ENCODE data around the gene NABP1. TPM values are rescaled to one million over a fixed set of nuclear protein-coding genes. Genes with fewer than 3 reads are reported as not detected.
A peak's percentile ranks its signal among the peaks of the same experiment; 100 is the strongest.

The NABP1 gene
- total RNA-seq, 2 donors from 2014 or later: 94.1 to 98.6 TPM

- Mint-ChIP-seq H3K36me3 (ENCODE audit: insufficient read depth in 2 of 2) (peaks cover 15 to 32% of the 10 kb centered on the region in 2 donors), H3K27ac (peak overlapping the region; percentile 98), H3K4me3 (peak overlapping the region; percentile 86 to 97), H3K27me3 (ENCODE audit: low read depth) (no peaks in the 10 kb centered on the region), H3K9me3 (no peaks in the 10 kb centered on the region), H3K4me1 (ENCODE audit: low read depth) (peaks cover 72% of the 10 kb centered on the region)
- DNase-seq (peak in 1 of 2 donors; percentile 60), ATAC-seq (replicated peaks in 1 of 2) (peak; percentile 1 to 12)
Observed at GRCh38 chr2:191678437-191679100, 633 bp downstream of the NABP1 start.

GRCh38 chr2:191679818-191680600, 2.1 kb downstream of the NABP1 start:
- Mint-ChIP-seq H3K4me1 (ENCODE audit: low read depth) (peaks cover 75% of the 10 kb centered on the region), H3K9me3 (no peaks in the 10 kb centered on the region), H3K4me3 (peak overlapping the region; percentile 86 to 97), H3K27me3 (ENCODE audit: low read depth) (no peaks in the 10 kb centered on the region), H3K27ac (peak overlapping the region; percentile 79), H3K36me3 (ENCODE audit: insufficient read depth in 2 of 2) (peaks cover 19 to 35% of the 10 kb centered on the region in 2 donors)
- ATAC-seq (replicated peaks in 1 of 2): peak in 1 of 2 donors; percentile 12
- DNase-seq: peak in 1 of 2 donors; percentile 19

GRCh38 chr2:191680639-191681038, 2.7 kb downstream of the NABP1 start:
- DNase-seq (no peak), ATAC-seq (replicated peaks in 1 of 2) (no peak)
- peak overlapping the region; percentile 86 to 97 for H3K4me3 Mint-ChIP-seq
- no peaks in the 10 kb centered on the region for H3K9me3 Mint-ChIP-seq
- peaks cover 19 to 41% of the 10 kb centered on the region in 2 donors for H3K36me3 Mint-ChIP-seq (ENCODE audit: insufficient read depth in 2 of 2)
- peaks cover 74% of the 10 kb centered on the region for H3K4me1 Mint-ChIP-seq (ENCODE audit: low read depth)
- H3K27ac Mint-ChIP-seq: peak overlapping the region; percentile 79
- H3K27me3 Mint-ChIP-seq (ENCODE audit: low read depth): no peaks in the 10 kb centered on the region

GRCh38 chr2:191682126-191682525, 4.2 kb downstream of the NABP1 start:
- H3K4me1 Mint-ChIP-seq (ENCODE audit: low read depth): peaks cover 74% of the 10 kb centered on the region
- H3K4me3 Mint-ChIP-seq: peak overlapping the region; percentile 97 to 98
- H3K36me3 Mint-ChIP-seq (ENCODE audit: insufficient read depth in 2 of 2): peaks cover 19 to 48% of the 10 kb centered on the region in 2 donors
- H3K27me3 Mint-ChIP-seq (ENCODE audit: low read depth): no peaks in the 10 kb centered on the region
- peak overlapping the region; percentile 98 for H3K27ac Mint-ChIP-seq
- peak; percentile 16 for ATAC-seq (replicated peaks in 1 of 2)
- DNase-seq: no peak
- no peaks in the 10 kb centered on the region for H3K9me3 Mint-ChIP-seq

- ATAC-seq (replicated peaks in 1 of 2): no peak
- H3K27ac Mint-ChIP-seq: peak overlapping the region; percentile 94
- DNase-seq: no peak
- peak overlapping the region; percentile 14 to 46 for H3K4me3 Mint-ChIP-seq
- peaks cover 15 to 45% of the 10 kb centered on the region in 2 donors for H3K36me3 Mint-ChIP-seq (ENCODE audit: insufficient read depth in 2 of 2)
- peaks cover 85% of the 10 kb centered on the region for H3K4me1 Mint-ChIP-seq (ENCODE audit: low read depth)
- no peaks in the 10 kb centered on the region for H3K27me3 Mint-ChIP-seq (ENCODE audit: low read depth)
- no peaks in the 10 kb centered on the region for H3K9me3 Mint-ChIP-seq
Observed at GRCh38 chr2:191686066-191686465, 8.1 kb downstream of the NABP1 start.

- Mint-ChIP-seq H3K4me3 (peak overlapping the region in 1 of 2 donors; percentile 46), H3K36me3 (ENCODE audit: insufficient read depth in 2 of 2) (peaks cover 15 to 42% of the 10 kb centered on the region in 2 donors), H3K27me3 (ENCODE audit: low read depth) (no peaks in the 10 kb centered on the region), H3K27ac (peak overlapping the region; percentile 94), H3K9me3 (no peaks in the 10 kb centered on the region), H3K4me1 (ENCODE audit: low read depth) (peaks cover 87% of the 10 kb centered on the region)
- ATAC-seq (replicated peaks in 1 of 2) (no peak), DNase-seq (no peak)
Observed at GRCh38 chr2:191686729-191687128, 8.8 kb downstream of the NABP1 start.

GRCh38 chr2:191687867-191688266, 9.9 kb downstream of the NABP1 start:
- H3K4me3 Mint-ChIP-seq: peak overlapping the region; percentile 47 to 55
- peak in 1 of 2 donors; percentile 15 for ATAC-seq (replicated peaks in 1 of 2)
- DNase-seq: peak in 1 of 2 donors; percentile 15
- H3K9me3 Mint-ChIP-seq: no peaks in the 10 kb centered on the region
- peaks cover 9 to 32% of the 10 kb centered on the region in 2 donors for H3K36me3 Mint-ChIP-seq (ENCODE audit: insufficient read depth in 2 of 2)
- peaks cover 78% of the 10 kb centered on the region for H3K4me1 Mint-ChIP-seq (ENCODE audit: low read depth)
- no peaks in the 10 kb centered on the region for H3K27me3 Mint-ChIP-seq (ENCODE audit: low read depth)
- H3K27ac Mint-ChIP-seq: peak overlapping the region; percentile 94

GRCh38 chr2:191688934-191689695, 11.2 kb downstream of the NABP1 start:
- peak; percentile 69 to 74 for ATAC-seq (replicated peaks in 1 of 2)

GRCh38 chr2:191690327-191690726, 12.4 kb downstream of the NABP1 start:
- no peaks in the 10 kb centered on the region for H3K9me3 Mint-ChIP-seq
- H3K36me3 Mint-ChIP-seq (ENCODE audit: insufficient read depth in 2 of 2): peaks cover 7 to 32% of the 10 kb centered on the region in 2 donors
- H3K4me1 Mint-ChIP-seq (ENCODE audit: low read depth): peaks cover 73% of the 10 kb centered on the region
- H3K4me3 Mint-ChIP-seq: peak overlapping the region in 1 of 2 donors; percentile 55
- H3K27me3 Mint-ChIP-seq (ENCODE audit: low read depth): no peaks in the 10 kb centered on the region
- no peak overlapping the region for H3K27ac Mint-ChIP-seq
- DNase-seq: no peak
- no peak for ATAC-seq (replicated peaks in 1 of 2)

More at GRCh38 chr2:191688934-191689695, 11.2 kb downstream of the NABP1 start:
- peaks cover 10 to 30% of the 10 kb centered on the region in 2 donors for H3K36me3 Mint-ChIP-seq (ENCODE audit: insufficient read depth in 2 of 2)
- no peaks in the 10 kb centered on the region for H3K9me3 Mint-ChIP-seq
- no peaks in the 10 kb centered on the region for H3K27me3 Mint-ChIP-seq (ENCODE audit: low read depth)
- H3K4me1 Mint-ChIP-seq (ENCODE audit: low read depth): peaks cover 77% of the 10 kb centered on the region
- peak overlapping the region; percentile 33 to 55 for H3K4me3 Mint-ChIP-seq
- no peak for DNase-seq
- H3K27ac Mint-ChIP-seq: peak overlapping the region; percentile 94

GRCh38 chr2:191691016-191691735, 13.2 kb downstream of the NABP1 start:
- DNase-seq: peak; percentile 45 to 46
- H3K4me1 Mint-ChIP-seq (ENCODE audit: low read depth): peaks cover 65% of the 10 kb centered on the region
- ATAC-seq (replicated peaks in 1 of 2): peak in 1 of 2 donors; percentile 22
- peaks cover 7 to 27% of the 10 kb centered on the region in 2 donors for H3K36me3 Mint-ChIP-seq (ENCODE audit: insufficient read depth in 2 of 2)
- H3K9me3 Mint-ChIP-seq: no peaks in the 10 kb centered on the region
- H3K4me3 Mint-ChIP-seq: peak overlapping the region; percentile 61 to 82
- no peaks in the 10 kb centered on the region for H3K27me3 Mint-ChIP-seq (ENCODE audit: low read depth)
- peak overlapping the region; percentile 93 for H3K27ac Mint-ChIP-seq

GRCh38 chr2:191691898-191692297, 14.0 kb downstream of the NABP1 start:
- H3K4me1 Mint-ChIP-seq (ENCODE audit: low read depth): peaks cover 57% of the 10 kb centered on the region
- no peaks in the 10 kb centered on the region for H3K9me3 Mint-ChIP-seq
- no peak for DNase-seq

GRCh38 chr2:191692502-191693115, 14.7 kb downstream of the NABP1 start:
- Mint-ChIP-seq H3K27ac (peak overlapping the region; percentile 72), H3K4me3 (no peak overlapping the region), H3K9me3 (no peaks in the 10 kb centered on the region), H3K4me1 (ENCODE audit: low read depth) (peaks cover 50% of the 10 kb centered on the region), H3K36me3 (ENCODE audit: insufficient read depth in 2 of 2) (peaks cover 9 to 24% of the 10 kb centered on the region in 2 donors), H3K27me3 (ENCODE audit: low read depth) (no peaks in the 10 kb centered on the region)
- ATAC-seq (replicated peaks in 1 of 2) (no peak), DNase-seq (no peak)

More at GRCh38 chr2:191691898-191692297, 14.0 kb downstream of the NABP1 start:
- Mint-ChIP-seq H3K27ac (no peak overlapping the region), H3K4me3 (no peak overlapping the region), H3K36me3 (ENCODE audit: insufficient read depth in 2 of 2) (peaks cover 8 to 26% of the 10 kb centered on the region in 2 donors), H3K27me3 (ENCODE audit: low read depth) (no peaks in the 10 kb centered on the region)
- no peak for ATAC-seq (replicated peaks in 1 of 2)

Data from activated T-cell treated with anti-CD3 and anti-CD28 coated beads, Interleukin-2, amount 50 U/mL, for 72 hours (primary cell).